Lung (tissue), 12 donors: Measurements from ENCODE around the gene TRERF1. TPM values are rescaled to one million over a fixed set of nuclear protein-coding genes. Genes with fewer than 3 reads are reported as not detected.
A peak's percentile ranks its signal among the peaks of the same experiment; 100 is the strongest.

Source experiments
- ATAC-seq: fragments of 200-7000 bp; cut with Tn5 transposase; one replicate; pipeline ENCODE4 v1.9.1; 2020; ENCODE audit warnings: moderate number of reproducible peaks; ENCODE audit not compliant: insufficient read depth, low FRiP score
- DNase-seq, 3 donors: peaks; one replicate each; pipeline ENCODE4 v3.0.0-alpha.2; 2013 to 2017
- H3K27ac ChIP-seq, 2 donors: one replicate each; pipeline ENCODE4 v1.5.1; 2013; ENCODE audit warnings: mild to moderate bottlenecking in 2 of 2, moderate library complexity in 2 of 2, control low read depth in 1 of 2, inconsistent platforms in 1 of 2, low read depth in 1 of 2, low read length in 1 of 2
- H3K27me3 ChIP-seq, 3 donors: one replicate each; pipeline ENCODE4 v1.5.1; 2013; ENCODE audit warnings: low read length in 2 of 3; ENCODE audit not compliant: control insufficient read depth in 3 of 3, insufficient read depth in 3 of 3
- H3K36me3 ChIP-seq, 4 donors: one replicate each; pipeline ENCODE4 v1.5.1; 2013; ENCODE audit warnings: low read length in 4 of 4, mild to moderate bottlenecking in 1 of 4, moderate library complexity in 1 of 4; ENCODE audit not compliant: control insufficient read depth in 4 of 4, insufficient read depth in 4 of 4
- H3K4me1 ChIP-seq, 5 donors: one replicate each; pipeline ENCODE4 v1.5.1; 2013; ENCODE audit warnings: low read length in 5 of 5, mild to moderate bottlenecking in 2 of 5, moderate library complexity in 1 of 5; ENCODE audit not compliant: control insufficient read depth in 5 of 5, insufficient read depth in 5 of 5
- H3K4me3 ChIP-seq: one replicate; pipeline ENCODE4 v1.5.1; 2013; ENCODE audit warnings: mild to moderate bottlenecking, control low read depth, moderate library complexity
- H3K9ac ChIP-seq, 2 donors: one replicate each; pipeline ENCODE4 v1.5.1; 2013; ENCODE audit warnings: low read length in 2 of 2, control low read depth in 1 of 2; ENCODE audit not compliant: insufficient read depth in 1 of 2
- H3K9me3 ChIP-seq, 4 donors: one replicate each; pipeline ENCODE4 v1.5.1; 2013; ENCODE audit warnings: low read length in 3 of 4, mild to moderate bottlenecking in 1 of 4, moderate library complexity in 1 of 4; ENCODE audit not compliant: control insufficient read depth in 4 of 4, insufficient read depth in 3 of 4
- CTCF ChIP-seq: IDR thresholded peaks from 2 replicates; pipeline ENCODE4 v1.5.1; 2012; ENCODE audit warnings: mild to moderate bottlenecking; ENCODE audit errors: control extremely low read depth, extremely low read depth
- WGBS, 2 donors: extraction: QIAGEN DNeasy Blood & Tissue Kit; methylation state at CpG; one replicate each; pipeline ENCODE4 v1.1.7; 2013; 5-methylcytosine and 5-hydroxymethylcytosine counted together
- polyA plus RNA-seq, 2 donors: library from polyadenylated mRNA; stranded (reverse); fragments of 200-250 nt; gene quantifications; one replicate each; pipeline ENCODE4 v1.2.1, GENCODE V29; 2013
- total RNA-seq, 2 donors: library from RNA; depleted of rRNA in 1 of 2; stranded (reverse); fragments of >200 nt in 1 of 2; gene quantifications; one replicate each; pipeline ENCODE4 v1.2.1, GENCODE V29; 2014 to 2021
- donor health status: control.
- donor health status: control.
- donor health status: Bipolar disorder and iron deficiency.
- donor health status: healthy.
- donor health status: DM: yes; HTN: yes; CAD: no.

The TRERF1 gene
- total and polyA plus RNA-seq, 4 donors, result 1.2 to 10.4 (median 3.3) TPM

- Histone ChIP-seq H3K27ac (peak overlapping the region in 1 of 2 donors; percentile 24), H3K27me3 (no peaks in the 10 kb centered on the region), H3K9me3 (no peaks in the 10 kb centered on the region), H3K9ac (no peak overlapping the region), H3K36me3 (peaks cover 0 to 4% (median 1%) of the 10 kb centered on the region in 4 donors), H3K4me3 (no peak overlapping the region), H3K4me1 (peaks cover 0 to 2% (median 0%) of the 10 kb centered on the region in 5 donors)
- TF ChIP-seq CTCF, result no peak
- DNase-seq (peak in 1 of 3 donors; percentile 14), ATAC-seq (no peak)
- WGBS, 2 donors, result 87 to 97% methylated on average over 5 of the region's 5 CpGs
These were observed 252.4 kb downstream of the TRERF1 start for GRCh38 chr6:42199106-42199981.

- no peaks in the 10 kb centered on the region for H3K9me3 ChIP-seq
- no peak overlapping the region for H3K27ac ChIP-seq
- no peak overlapping the region for H3K9ac ChIP-seq
- H3K4me3 ChIP-seq, result no peak overlapping the region
- H3K4me1 ChIP-seq, result peaks cover 0 to 2% (median 0%) of the 10 kb centered on the region in 5 donors
- no peak for TF ChIP-seq CTCF
- DNase-seq, result no peak
- no peaks in the 10 kb centered on the region for H3K27me3 ChIP-seq
- WGBS, 2 donors, result 63 to 76% methylated on average over 13 of the region's 13 CpGs
- ATAC-seq, result no peak
- peaks cover 0 to 2% (median 0%) of the 10 kb centered on the region in 4 donors for H3K36me3 ChIP-seq
These were observed 254.0 kb downstream of the TRERF1 start for GRCh38 chr6:42197555-42198362.

- H3K27me3 ChIP-seq, result no peaks in the 10 kb centered on the region
- TF ChIP-seq CTCF, result no peak
- ATAC-seq (no peak), DNase-seq (no peak)
- 93 to 98% methylated on average over 4 of the region's 4 CpGs for WGBS, 2 donors
- H3K9me3 ChIP-seq, result no peaks in the 10 kb centered on the region
- H3K9ac ChIP-seq, result no peak overlapping the region
- H3K4me3 ChIP-seq, result no peak overlapping the region
- H3K36me3 ChIP-seq, result no peaks in the 10 kb centered on the region
- no peak overlapping the region for H3K27ac ChIP-seq
- H3K4me1 ChIP-seq, result peaks cover 0 to 5% (median 0%) of the 10 kb centered on the region in 5 donors
These were observed 256.3 kb downstream of the TRERF1 start for GRCh38 chr6:42195415-42195814.
